Vagina (tissue), 2 donors: ENCODE data around the gene KLHL5.

Experiments
- POLR2A ChIP-seq, 2 donors: fragments of 450-650 bp; IDR thresholded peaks; one replicate each; pipeline ENCODE4 v1.6.1; 2017; ENCODE audit warnings: antibody characterized with exemption in 2 of 2, mild to moderate bottlenecking in 2 of 2, moderate library complexity in 2 of 2
- POLR2AphosphoS5 ChIP-seq, 2 donors: sonication (generic); formaldehyde crosslinking; IDR thresholded peaks; one replicate each; pipeline ENCODE4 v1.9.0; 2017; ENCODE audit warnings: antibody characterized with exemption in 2 of 2, mild to moderate bottlenecking in 2 of 2, low read depth in 1 of 2; ENCODE audit not compliant: insufficient read depth in 1 of 2
- TF ChIP-seq, protein P1 (sequence below), 3 experiments: fragments of 450-650 bp in 2 of 3; fragments of 200-600 bp in 1 of 3; sonication (generic) in 1 of 3; IDR thresholded peaks; one replicate each; pipeline ENCODE4 v1.5.1; 2017 to 2019; ENCODE audit warnings: antibody characterized with exemption in 3 of 3, mild to moderate bottlenecking in 2 of 3, moderate library complexity in 2 of 3

DNA sequence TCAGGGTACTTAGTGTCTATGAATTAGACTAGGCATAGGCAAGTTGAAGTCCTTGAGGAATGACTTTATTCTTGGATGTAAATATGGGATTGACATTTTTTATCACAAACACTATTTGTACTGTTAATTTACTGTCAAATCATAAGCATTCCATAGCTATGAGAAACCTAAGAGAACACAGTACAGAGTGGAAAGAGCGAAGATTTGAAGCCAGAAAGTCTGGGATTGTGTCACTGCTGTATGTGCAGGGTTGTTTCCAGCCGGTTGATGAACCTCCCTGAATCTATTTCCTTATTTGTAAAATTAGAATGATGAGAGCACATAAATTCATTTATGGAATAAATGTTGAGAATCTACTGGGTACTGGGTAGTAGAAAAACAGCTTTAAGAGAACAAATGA lies 14.4 kb upstream of the KLHL5 start:
- TF ChIP-seq POLR2A (IDR thresholded peaks at IDR 0.05) (no peak), POLR2AphosphoS5 (IDR thresholded peaks at IDR 0.05; ENCODE audit: insufficient read depth in 1 of 2, low read depth in 1 of 2) (no peak)
- TF ChIP-seq, protein P1, sequence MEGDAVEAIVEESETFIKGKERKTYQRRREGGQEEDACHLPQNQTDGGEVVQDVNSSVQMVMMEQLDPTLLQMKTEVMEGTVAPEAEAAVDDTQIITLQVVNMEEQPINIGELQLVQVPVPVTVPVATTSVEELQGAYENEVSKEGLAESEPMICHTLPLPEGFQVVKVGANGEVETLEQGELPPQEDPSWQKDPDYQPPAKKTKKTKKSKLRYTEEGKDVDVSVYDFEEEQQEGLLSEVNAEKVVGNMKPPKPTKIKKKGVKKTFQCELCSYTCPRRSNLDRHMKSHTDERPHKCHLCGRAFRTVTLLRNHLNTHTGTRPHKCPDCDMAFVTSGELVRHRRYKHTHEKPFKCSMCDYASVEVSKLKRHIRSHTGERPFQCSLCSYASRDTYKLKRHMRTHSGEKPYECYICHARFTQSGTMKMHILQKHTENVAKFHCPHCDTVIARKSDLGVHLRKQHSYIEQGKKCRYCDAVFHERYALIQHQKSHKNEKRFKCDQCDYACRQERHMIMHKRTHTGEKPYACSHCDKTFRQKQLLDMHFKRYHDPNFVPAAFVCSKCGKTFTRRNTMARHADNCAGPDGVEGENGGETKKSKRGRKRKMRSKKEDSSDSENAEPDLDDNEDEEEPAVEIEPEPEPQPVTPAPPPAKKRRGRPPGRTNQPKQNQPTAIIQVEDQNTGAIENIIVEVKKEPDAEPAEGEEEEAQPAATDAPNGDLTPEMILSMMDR (IDR thresholded peaks at IDR 0.05) = no peak
